WTC11 (cell line): Measurements from ENCODE around the gene ROBO1.

Experiments used
- CTCF ChIP-seq: fragments of 200-600 bp; IDR thresholded peaks from 2 replicates; pipeline ENCODE4 v1.8.0; 2022; ENCODE audit warnings: antibody characterized with exemption
- E2F1 ChIP-seq: sonication (generic); formaldehyde crosslinking; IDR thresholded peaks from 2 replicates; pipeline ENCODE4 v1.8.0; 2022; ENCODE audit warnings: mild to moderate bottlenecking, missing genetic modification reagents
- E2F5 ChIP-seq: sonication (generic); formaldehyde crosslinking; IDR thresholded peaks from 2 replicates; pipeline ENCODE4 v1.8.1; 2022; ENCODE audit warnings: mild to moderate bottlenecking, moderate library complexity, missing genetic modification reagents
- FOXP1 ChIP-seq: sonication (generic); formaldehyde crosslinking; IDR thresholded peaks from 2 replicates; pipeline ENCODE4 v1.8.0; 2022; ENCODE audit warnings: missing genetic modification reagents, mild to moderate bottlenecking, moderate library complexity, borderline replicate concordance
- FOXP4 ChIP-seq: sonication (generic); formaldehyde crosslinking; IDR thresholded peaks from 2 replicates; pipeline ENCODE4 v1.8.0; 2022; ENCODE audit warnings: mild to moderate bottlenecking, missing genetic modification reagents
- HMGXB4 ChIP-seq: sonication (generic); formaldehyde crosslinking; IDR thresholded peaks from 2 replicates; pipeline ENCODE4 v1.8.1; 2023; ENCODE audit warnings: mild to moderate bottlenecking, moderate library complexity, missing genetic modification reagents
- JUN ChIP-seq: sonication (generic); formaldehyde crosslinking; IDR thresholded peaks from 2 replicates; pipeline ENCODE4 v1.8.0; 2023; ENCODE audit warnings: mild to moderate bottlenecking, missing genetic modification reagents
- MAX ChIP-seq: sonication (generic); formaldehyde crosslinking; IDR thresholded peaks from 2 replicates; pipeline ENCODE4 v1.8.0; 2022; ENCODE audit warnings: mild to moderate bottlenecking, missing genetic modification reagents
- NFYB ChIP-seq: sonication (generic); formaldehyde crosslinking; conservative IDR thresholded peaks from 2 replicates; pipeline ENCODE4 v1.8.0; 2022; ENCODE audit warnings: low read depth, missing genetic modification reagents
- USF2 ChIP-seq: sonication (generic); formaldehyde crosslinking; IDR thresholded peaks from 2 replicates; pipeline ENCODE4 v1.8.1; 2023; ENCODE audit warnings: mild to moderate bottlenecking, missing genetic modification reagents, moderate library complexity
- ZNF121 ChIP-seq: sonication (generic); formaldehyde crosslinking; IDR thresholded peaks from 2 replicates; pipeline ENCODE4 v1.8.0; 2023; ENCODE audit warnings: missing genetic modification reagents
- ZNF416 ChIP-seq: fragments of 250-450 bp; sonication (Bioruptor Pico); IDR thresholded peaks from 2 replicates; pipeline ENCODE4 v1.9.0; 2021; ENCODE audit warnings: mild to moderate bottlenecking, inconsistent platforms

- TF ChIP-seq MAX, result no peak
- TF ChIP-seq FOXP4 (CRISPR knock-in tag), result no peak
- TF ChIP-seq CTCF, result no peak
- no peak for TF ChIP-seq NFYB (CRISPR knock-in tag)
- no peak for TF ChIP-seq JUN (CRISPR knock-in tag)
- no peak for TF ChIP-seq USF2 (CRISPR knock-in tag)
- TF ChIP-seq HMGXB4 (CRISPR knock-in tag), result no peak
- TF ChIP-seq ZNF121 (CRISPR knock-in tag), result no peak
- TF ChIP-seq E2F5 (CRISPR knock-in tag), result no peak
- TF ChIP-seq ZNF416, result no peak
- no peak for TF ChIP-seq E2F1 (CRISPR knock-in tag)
- no peak for TF ChIP-seq FOXP1 (CRISPR knock-in tag)
Observed at GRCh38 chr3:78764634-78765033, 1003.2 kb downstream of the ROBO1 start.
